T-helper 2 cell treated with Interferon-gamma antibody and Interleukin-4, amounts not matched to agents 100 ng/mL and 5 ng/mL, for 36 hours (primary cell): ENCODE measurements around the gene HDAC5. TPM values are rescaled to one million over a fixed set of nuclear protein-coding genes. Genes with fewer than 3 reads are reported as not detected.

ENCODE experiments used
- intact Hi-C: fragments of 100-400 bp; cut with micrococcal nuclease; formaldehyde crosslinking; loops from one replicate; pipeline ENCODE4 v1.15.1; 2023
- total RNA-seq: library from RNA; stranded (reverse); gene quantifications from 2 replicates; pipeline ENCODE4 v1.2.3, GENCODE V29; 2022

The HDAC5 gene
- total RNA-seq, 1 donor from 2014 or later, result 10.3 TPM

DNA sequence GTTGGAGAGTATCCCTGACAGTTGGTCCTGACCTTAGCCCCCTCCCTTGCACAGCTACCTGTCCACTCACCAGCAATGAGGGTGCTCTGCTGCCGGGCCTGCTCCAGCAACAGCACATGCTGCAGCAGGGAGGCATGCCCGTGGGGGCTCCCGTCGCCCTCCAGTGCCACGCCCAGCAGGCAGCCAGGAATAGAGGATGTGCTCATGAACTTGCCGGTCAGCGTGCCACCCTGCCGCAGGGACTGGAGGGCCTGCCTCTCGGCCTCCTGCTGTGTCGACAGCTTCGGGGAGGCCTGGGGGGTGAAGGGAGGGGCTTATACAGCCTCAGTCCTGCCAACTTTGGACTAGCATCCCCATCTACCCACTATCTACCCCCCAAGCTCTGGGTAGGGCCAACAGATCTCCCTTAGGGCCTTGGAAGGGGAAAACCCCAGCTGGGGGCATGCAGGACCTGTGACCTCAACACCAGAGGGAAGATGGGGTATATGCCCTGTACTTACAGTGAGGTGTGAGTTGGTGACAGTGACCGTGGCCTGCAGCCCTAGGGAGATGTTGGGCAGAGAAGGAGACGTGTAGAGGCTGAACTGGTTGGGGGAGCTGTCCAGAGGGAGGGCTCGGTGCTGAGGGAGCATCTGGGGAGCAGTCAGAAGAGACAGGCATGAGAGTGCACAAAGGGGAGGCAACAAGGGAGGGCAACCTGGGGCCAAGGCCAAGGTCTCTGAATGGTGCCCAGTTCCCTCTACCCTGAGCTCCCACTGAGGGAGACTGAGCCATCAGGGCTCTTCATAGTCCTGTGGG, 32.0 kb downstream of the HDAC5 start:
- intact Hi-C loops, result no loop called here

DNA sequence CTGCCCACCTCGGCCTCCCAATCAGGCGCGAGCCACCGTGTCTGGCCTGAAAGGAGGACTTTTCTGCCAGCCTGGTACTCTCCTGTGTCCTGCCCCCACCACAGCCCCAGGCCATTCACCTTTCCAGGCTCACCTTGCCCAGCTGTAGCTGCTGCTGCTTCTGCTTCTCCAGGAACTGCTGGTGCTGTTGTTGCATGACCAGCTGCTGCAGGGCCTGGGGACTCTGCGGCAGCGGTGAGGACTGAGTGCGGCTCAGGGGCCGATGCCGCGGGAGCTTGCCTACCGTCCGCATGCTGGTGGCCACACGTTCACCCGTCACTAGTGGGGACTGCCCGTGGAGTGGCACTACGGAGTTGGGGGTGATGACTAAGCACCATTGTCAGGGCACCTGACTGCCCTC, 35.2 kb downstream of the HDAC5 start:
- intact Hi-C loops, result no loop called here

DNA sequence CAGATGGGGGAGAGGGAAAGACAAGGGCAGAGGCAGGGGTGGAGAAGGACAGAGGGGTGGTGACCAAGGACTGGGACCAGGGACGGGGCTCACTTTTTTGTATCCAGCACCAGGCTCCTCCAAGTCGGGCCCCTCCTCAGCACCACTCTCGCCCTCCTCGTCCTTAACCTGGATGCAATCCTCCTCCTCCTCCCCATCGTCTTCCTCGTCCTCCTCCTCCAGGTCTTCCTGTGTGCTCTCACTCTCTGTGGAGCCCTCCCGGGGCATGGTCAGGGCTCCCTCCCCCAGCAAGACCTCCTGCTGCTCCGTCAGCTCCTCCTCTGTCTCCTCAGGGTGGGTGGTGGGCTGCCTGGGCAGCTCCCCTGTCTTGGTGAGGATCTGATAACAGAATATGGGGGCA, 36.1 kb downstream of the HDAC5 start:
- intact Hi-C loops, result no loop called here

- intact Hi-C loops, result no loop called here
Measured at GRCh38 chr17:44086364-44087311, 36.8 kb downstream of the HDAC5 start.

DNA sequence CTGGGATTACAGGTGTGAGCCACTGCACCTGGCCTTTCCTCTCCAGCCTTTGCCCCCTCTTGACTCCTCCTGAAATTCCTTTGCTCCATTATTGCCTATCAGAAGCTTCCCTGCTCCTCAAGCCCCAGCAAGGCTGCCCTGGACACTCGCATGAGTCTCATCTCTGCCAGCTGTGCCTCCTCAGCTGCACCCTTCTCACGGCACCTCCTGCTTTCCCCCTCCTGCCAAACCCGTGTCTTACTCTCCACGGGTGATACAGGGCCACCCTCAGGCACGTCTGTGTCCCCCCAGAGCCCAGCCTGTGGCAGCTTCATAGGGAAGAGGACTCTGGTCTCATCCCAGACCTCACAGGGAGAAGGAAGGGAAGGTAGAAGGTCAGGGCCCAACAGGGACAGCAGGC, 37.5 kb downstream of the HDAC5 start:
- intact Hi-C loops, result no loop called here

DNA sequence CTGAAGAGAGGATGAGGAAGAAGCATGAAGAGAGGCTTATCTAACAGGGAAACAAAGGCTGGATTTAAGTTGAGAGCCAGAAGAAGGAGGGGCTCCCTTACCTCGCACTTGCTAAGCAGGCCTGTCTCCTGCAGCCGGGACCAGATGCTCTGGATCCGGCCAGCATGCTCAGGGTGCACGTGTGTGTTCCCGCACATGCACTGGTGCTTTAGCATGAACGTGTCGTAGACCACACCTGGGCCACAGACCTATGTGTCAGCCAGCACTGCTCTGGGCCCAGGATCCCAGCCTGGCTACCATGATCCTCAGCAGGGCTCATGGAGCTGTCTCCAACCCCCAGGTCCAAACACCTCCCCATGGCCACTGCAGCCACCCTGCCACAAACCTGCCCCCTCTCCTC, 38.5 kb downstream of the HDAC5 start:
- intact Hi-C loops, result no loop called here

DNA sequence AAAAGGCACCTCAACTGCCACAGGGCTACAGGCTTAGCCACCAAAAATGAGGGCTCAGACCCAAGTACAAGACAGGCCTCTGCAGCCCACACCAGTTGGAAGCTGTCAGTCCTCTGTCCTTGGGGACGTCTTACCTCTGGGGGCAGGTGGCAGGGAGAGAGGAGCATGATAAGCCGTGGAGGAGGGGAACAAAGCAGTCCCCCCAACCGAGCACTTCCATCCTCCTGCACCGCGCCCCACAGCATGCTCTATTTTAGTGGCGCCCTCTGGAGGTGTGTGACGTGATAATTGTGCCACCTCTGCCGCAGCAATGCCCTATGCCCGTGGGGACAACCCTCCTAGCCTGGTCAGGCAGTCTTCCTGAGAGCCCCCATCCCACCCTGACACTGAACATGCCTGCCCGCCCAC, 39.3 kb downstream of the HDAC5 start:
- intact Hi-C loops, result no loop called here

DNA sequence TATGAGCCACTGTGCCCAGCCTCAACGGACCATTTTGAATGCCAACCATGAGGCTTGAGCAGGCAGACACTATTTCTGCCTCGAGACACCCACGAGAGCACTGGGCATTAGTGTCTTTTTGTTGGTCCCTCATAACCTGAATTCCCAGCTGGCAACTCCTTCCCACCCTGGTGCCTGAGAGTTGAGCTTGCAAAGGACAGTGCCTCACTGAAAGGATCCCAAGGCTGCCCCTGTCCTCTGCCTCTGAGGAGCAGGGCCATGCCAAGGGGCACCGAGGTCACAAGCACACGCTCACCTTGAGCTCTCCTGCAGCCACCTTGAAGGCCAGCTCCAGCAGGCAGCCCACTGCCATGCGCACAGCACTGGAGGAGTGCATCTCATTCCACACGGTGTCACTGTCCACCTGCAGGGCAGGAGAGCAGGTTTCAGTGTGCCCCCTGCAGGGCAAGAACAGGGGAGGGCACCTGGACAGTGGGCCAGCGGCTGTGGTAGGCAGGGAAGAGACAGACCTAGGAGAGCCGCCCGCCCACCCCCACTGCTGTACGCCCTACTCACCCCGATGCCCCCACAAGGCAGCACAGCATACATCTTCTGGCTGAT, 40.1 kb downstream of the HDAC5 start:
- intact Hi-C loops, result no loop called here

- intact Hi-C loops, result no loop called here
Measured at GRCh38 chr17:44082256-44082927, 41.0 kb downstream of the HDAC5 start.

DNA sequence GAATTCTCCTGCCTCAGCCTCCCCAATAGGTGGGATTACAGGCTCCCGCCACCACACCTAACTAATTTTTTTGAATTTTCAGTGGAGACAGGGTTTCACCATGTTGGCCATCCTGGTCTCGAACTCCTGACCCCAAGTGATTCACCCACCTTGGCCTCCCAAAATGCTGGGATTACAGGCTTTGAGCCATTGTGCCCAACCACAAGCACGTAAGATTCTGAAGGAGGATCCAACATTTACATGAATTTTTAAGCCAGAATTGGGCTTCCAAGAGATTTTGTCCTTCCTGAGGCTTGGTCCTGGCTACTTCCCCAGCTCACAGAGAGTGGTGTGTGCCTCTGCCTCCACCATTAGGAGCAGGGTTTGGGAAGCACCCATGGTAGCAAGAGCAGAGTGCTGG, 41.8 kb downstream of the HDAC5 start:
- intact Hi-C loops, result no loop called here

DNA sequence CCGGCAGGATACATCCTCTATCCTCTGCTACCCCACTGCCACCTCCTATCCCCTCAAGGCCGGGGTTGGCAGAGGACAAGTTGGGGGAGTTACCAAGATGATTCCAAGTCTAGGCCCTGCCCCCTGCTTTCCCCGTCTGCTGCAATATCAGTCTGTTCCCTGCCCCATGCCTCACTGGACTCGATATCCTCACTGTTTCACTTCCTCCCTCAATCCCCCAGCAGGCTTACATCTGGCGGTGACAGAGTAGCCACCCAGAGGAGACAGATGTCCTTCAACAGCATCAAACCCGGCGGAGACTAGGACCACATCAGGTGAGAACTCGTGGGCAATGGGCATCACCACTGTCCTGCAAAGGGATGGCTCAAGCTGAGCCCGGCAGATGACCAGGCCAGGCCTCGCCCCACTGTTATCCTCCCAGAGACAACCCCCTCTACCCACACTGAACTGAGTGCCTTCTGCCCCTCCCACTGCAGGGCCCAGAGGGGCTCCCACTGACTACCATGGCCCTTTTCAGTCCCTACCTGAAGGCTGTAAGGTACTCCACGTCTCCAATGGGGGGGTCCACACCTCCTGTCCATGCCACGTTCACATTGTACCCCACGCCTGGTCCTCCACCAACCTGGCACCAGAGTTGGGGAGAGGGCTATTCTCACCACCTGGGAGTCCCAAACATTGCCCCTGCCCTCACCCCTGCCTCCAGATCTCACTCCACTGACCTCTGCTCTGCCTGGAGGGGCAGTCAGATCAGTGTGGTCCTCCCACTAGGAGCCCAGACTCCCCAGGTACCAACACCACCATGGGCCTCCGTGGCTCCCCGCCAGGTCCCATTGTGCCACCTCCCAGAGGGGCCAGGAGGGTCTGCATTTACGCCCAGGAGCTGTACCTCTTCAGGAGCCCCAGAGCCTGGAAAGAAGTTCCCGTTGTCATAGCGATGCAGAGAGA, 43.3 kb downstream of the HDAC5 start:
- intact Hi-C loops, result no loop called here

DNA sequence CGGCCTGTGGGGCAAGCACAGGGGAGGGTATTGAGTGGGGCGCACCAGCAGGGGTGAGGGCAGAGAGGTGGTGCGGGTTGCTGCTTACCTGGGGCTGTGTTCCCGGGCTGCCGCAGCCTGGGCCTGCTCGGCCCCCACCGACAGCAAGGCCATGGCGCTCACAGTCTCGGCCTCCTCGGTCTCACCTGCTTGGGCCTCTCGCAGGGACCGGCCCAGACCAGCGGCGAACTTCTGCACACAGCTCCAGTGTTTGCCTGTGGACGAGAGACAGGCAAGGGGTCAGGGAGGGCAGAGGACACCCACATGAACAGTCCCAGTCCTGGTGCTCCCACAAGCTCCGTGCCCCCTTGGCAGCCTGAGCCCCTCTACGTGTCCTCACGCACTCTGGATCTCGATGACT, 45.0 kb downstream of the HDAC5 start:
- intact Hi-C loops, result no loop called here

DNA sequence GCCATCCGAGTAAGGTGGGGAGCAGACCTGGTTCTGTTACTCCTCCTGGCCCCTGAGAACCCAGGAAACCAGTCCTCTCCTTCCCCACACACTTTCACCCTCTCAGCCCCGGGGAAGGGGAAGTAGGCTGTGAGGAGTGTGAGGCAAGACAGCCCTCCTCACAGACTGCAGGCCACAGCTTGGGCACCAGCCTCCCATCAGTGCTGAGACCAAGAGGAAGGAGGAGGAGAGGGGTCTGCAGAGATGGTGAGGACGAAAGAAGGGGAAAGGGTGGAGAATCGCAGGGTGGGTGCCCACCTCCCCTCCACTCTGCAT, 45.9 kb downstream of the HDAC5 start:
- intact Hi-C loops, result no loop called here

- intact Hi-C loops, result no loop called here
Measured at GRCh38 chr17:44076716-44077594, 46.5 kb downstream of the HDAC5 start.

DNA sequence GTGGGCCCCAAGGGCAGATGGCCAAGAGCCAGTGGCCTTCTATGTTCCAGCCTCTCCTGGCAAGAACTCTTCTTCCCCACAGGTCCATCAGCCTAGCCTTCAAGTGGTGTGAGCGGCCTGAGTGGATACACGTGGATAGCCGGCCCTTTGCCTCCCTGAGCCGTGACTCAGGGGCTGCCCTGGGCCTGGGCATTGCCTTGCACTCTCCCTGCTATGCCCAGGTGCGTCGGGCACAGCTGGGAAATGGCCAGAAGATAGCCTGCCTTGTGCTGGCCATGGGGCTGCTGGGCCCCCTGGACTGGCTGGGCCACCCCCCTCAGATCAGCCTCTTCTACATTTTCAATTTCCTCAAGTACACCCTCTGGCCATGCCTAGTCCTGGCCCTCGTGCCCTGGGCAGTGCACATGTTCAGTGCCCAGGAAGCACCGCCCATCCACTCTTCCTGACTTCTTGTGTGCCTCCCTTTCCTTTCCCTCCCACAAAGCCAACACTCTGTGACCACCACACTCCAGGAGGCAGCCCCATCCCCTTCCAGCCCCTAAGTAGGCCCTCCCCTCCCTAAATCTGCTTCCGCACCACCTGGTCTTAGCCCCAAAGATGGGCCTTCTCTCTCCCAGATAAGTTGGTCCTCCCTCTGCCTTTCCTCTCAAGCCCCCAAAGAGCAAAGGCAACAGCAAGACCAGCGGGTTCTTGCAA, 47.7 kb downstream of the HDAC5 start:
- intact Hi-C loops, result no loop called here

DNA sequence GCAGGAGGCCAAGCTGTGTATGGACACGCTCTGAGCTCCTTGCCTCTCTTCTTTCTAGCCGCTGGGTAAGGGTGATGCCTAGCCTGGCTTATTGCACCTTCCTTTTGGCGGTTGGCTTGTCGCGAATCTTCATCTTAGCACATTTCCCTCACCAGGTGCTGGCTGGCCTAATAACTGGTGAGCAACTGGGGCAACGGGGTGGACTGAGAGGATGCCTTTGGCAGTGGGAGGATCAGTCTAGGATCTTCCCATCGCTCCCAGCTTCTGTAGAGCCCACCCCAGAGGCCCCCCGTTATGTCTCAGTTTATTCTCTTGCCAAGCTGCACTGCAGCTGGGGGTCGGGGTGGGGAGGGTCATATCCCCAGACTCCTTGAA, 48.5 kb downstream of the HDAC5 start:
- intact Hi-C loops, result no loop called here

DNA sequence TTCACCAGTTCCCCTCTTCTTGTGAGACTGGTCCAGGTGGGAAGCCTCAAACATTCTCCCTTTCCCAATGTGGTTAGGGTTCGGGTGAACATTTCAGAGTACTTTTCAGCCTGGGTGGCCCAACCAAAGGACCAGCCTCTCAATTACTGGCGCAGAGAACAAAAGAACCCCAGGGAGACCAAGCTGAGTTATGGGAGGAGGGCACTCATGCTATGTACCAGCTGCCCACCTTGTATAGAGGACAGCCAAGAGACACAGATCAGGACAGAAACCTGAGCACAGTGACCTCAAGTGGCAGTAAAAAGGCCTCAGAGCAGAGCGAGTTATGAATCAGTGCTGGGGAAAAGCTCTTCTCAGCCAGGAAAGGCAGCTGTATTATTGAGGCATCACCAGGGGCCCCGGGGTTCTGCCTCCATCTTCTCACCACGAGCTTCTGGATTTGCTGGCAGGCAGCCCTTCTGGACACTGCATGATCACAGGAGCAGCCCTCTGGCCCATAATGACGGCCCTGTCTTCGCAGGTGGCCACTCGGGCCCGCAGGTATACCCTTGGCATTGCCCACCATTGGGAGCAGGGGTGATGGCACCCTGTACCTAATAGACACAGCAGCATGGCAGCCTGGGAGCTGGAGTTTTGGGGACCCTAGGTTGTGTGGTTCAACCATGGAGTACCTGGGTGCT, 49.1 kb downstream of the HDAC5 start:
- intact Hi-C loops, result no loop called here

GRCh38 chr17:44071772-44072171, 51.7 kb downstream of the HDAC5 start:
- intact Hi-C loops, result loop anchor here (2.0 kb wide), 2 partner anchors 51 to 57 kb away; partner anchors contain the start of genes HDAC5 and TMEM101
